ENCODE data around the gene SYNE2.

DNA sequence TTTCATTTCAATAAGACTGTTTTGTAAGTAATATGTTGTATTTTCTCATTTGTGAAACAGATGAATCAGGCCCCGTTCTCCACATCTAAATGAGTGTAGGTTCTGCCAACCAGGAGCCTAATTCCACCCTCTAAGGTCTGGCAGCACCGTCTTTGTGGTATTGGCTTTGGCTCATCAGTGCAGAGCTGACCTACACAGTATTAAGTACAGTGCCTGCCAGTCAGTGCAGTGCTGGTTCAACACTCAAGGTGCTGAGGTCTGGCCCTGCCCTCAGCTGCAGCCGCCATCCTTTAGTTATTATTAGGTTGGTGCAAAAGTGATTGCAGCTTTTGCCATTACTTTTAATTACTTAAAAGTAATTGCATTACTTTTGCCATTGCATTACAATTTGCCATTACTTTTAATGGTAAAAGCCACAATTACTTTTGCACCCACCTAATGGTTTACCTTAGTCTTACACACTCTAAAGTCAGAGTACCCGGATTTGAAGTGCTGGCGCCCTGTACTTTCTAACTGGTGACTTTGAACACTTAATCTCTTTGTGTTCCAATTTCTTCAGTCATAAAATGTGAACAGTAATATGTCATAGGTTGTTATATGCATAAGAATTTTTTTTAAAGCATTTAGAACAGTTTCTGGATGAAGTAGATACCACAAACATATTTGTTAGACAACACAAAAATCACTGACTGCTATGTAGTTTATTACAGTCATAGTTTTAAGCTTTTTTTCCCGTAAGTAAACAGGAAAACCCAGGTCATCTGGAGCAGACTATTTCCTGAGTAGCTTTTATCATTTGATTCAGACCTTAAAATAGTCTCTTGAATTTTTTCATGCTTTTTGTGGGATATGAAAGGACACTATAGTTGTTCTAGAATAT, 99.5 kb downstream of the SYNE2 start:
- TF ChIP-seq CTCF (IDR thresholded peaks at IDR 0.05) (no peak), POLR2AphosphoS5 (IDR thresholded peaks at IDR 0.05) (no peak)

Measured in esophagus muscularis mucosa (tissue), 3 donors.